Ovary (tissue), 9 donors: Measurements from ENCODE around the gene GPR3. TPM values are rescaled to one million over a fixed set of nuclear protein-coding genes. Genes with fewer than 3 reads are reported as not detected.

ENCODE experiments used
- DNase-seq, 5 donors: peaks; one replicate each; pipeline ENCODE4 v3.0.0-alpha.2; 2019 to 2020
- H3K27ac ChIP-seq, 2 donors: fragments of 200-600 bp; one replicate each; pipeline versions ENCODE4 v1.5.1 to v1.8.0; 2019 to 2022
- H3K27me3 ChIP-seq: fragments of 200-600 bp; one replicate; pipeline ENCODE4 v1.8.0; 2022
- H3K36me3 ChIP-seq: fragments of 200-600 bp; sonication (generic); one replicate; pipeline ENCODE4 v1.5.1; 2019
- H3K4me1 ChIP-seq: one replicate; pipeline ENCODE4 v1.8.1; 2013; ENCODE audit warnings: mild to moderate bottlenecking, moderate library complexity; ENCODE audit not compliant: insufficient read depth
- H3K4me3 ChIP-seq: fragments of 200-600 bp; sonication (generic); one replicate; pipeline ENCODE4 v1.5.1; 2017
- H3K9me3 ChIP-seq, 2 donors: fragments of 200-600 bp in 1 of 2; sonication (generic) in 1 of 2; one replicate each; pipeline versions ENCODE4 v1.5.1 to v1.8.1; 2013 to 2019; ENCODE audit warnings: mild to moderate bottlenecking in 1 of 2, moderate library complexity in 1 of 2
- EP300 ChIP-seq: sonication (generic); formaldehyde crosslinking; IDR thresholded peaks from one replicate; pipeline ENCODE4 v1.6.1; 2017; ENCODE audit warnings: antibody characterized with exemption
- POLR2A ChIP-seq: fragments of 450-650 bp; IDR thresholded peaks from one replicate; pipeline ENCODE4 v1.6.1; 2017; ENCODE audit warnings: antibody characterized with exemption, mild to moderate bottlenecking, moderate library complexity
- WGBS, 3 donors: extraction: QIAGEN DNeasy Blood & Tissue Kit in 1 of 3; methylation state at CpG; one replicate each; pipeline versions ENCODE4 v1.1.5 to v1.1.7; 2013 to 2017; 5-methylcytosine and 5-hydroxymethylcytosine counted together
- intact Hi-C, 4 donors: fragments of 100-400 bp; cut with DNase I; formaldehyde crosslinking; loops; one replicate each; pipeline versions ENCODE4 v1.11.0 to v1.15.1; 2022 to 2023
- polyA plus RNA-seq, 2 donors: library from polyadenylated mRNA; stranded (reverse); fragments of 200-250 nt in 1 of 2; fragments of 350-450 nt in 1 of 2; fragmentation: Illumina TruSeq in 1 of 2; extraction: RNeasy Lipid Tissue Mini Kit (QIAGEN cat#74804) in 1 of 2; gene quantifications; one replicate each; pipeline ENCODE4 v1.2.3, GENCODE V29; 2013 to 2014
- total RNA-seq, 7 donors: library from RNA; depleted of rRNA in 2 of 7; stranded (reverse); fragments of >200 nt in 2 of 7; fragmentation: NEBNext Ultra II Directional in 3 of 7; extraction: Animal tissue kit (Norgen Biotek cat#: 25700) in 3 of 7; gene quantifications; one replicate each; pipeline versions ENCODE4 v1.1.0 to v1.2.4, GENCODE V29; 2016 to 2023
- TF ChIP-seq, protein P1 (sequence below), 3 donors: fragments of 450-650 bp in 2 of 3; fragments of 200-600 bp in 1 of 3; IDR thresholded peaks; one replicate each; pipeline versions ENCODE4 v1.5.1 to v1.8.0; 2016 to 2022; ENCODE audit warnings: antibody characterized with exemption in 3 of 3, mild to moderate bottlenecking in 1 of 3
- donor health status: DM: no; HTN: no; CAD: no; lungs with moderate emphysema.
- donor health status: DM: no; HTN: no; CAD: no.
- donor health status: Bipolar disorder and iron deficiency.
- donor health status: DM: yes; HTN: yes; CAD: no.
- donor health status: DM: no; HTN: no; CAD: no.
- donor health status: DM: yes; HTN: yes; CAD: no.

The GPR3 gene
- total and polyA plus RNA-seq, 9 donors: 0.12 to 0.87 (median 0.30) TPM; not detected in 1

- intact Hi-C loops: loop anchor here in 2 of 4 donors (2.0 to 10.0 kb wide), 2 partner anchors 28 to 46 kb away; partner anchors contain the start of gene TMEM222 (in 1 of the 2)
- no peak overlapping the region for H3K27ac ChIP-seq
- H3K4me1 ChIP-seq: peaks cover 8% of the 10 kb centered on the region
- TF ChIP-seq, protein P1, sequence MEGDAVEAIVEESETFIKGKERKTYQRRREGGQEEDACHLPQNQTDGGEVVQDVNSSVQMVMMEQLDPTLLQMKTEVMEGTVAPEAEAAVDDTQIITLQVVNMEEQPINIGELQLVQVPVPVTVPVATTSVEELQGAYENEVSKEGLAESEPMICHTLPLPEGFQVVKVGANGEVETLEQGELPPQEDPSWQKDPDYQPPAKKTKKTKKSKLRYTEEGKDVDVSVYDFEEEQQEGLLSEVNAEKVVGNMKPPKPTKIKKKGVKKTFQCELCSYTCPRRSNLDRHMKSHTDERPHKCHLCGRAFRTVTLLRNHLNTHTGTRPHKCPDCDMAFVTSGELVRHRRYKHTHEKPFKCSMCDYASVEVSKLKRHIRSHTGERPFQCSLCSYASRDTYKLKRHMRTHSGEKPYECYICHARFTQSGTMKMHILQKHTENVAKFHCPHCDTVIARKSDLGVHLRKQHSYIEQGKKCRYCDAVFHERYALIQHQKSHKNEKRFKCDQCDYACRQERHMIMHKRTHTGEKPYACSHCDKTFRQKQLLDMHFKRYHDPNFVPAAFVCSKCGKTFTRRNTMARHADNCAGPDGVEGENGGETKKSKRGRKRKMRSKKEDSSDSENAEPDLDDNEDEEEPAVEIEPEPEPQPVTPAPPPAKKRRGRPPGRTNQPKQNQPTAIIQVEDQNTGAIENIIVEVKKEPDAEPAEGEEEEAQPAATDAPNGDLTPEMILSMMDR (IDR thresholded peaks at IDR 0.05): no peak
- TF ChIP-seq EP300 (no peak), POLR2A (no peak)
- WGBS, 3 donors: 19 to 31% (median 27%) methylated on average over 57 to 62 of the region's 62 CpGs
- H3K27me3 ChIP-seq: no peaks in the 10 kb centered on the region
- no peaks in the 10 kb centered on the region for H3K9me3 ChIP-seq
- H3K36me3 ChIP-seq: no peaks in the 10 kb centered on the region
- DNase-seq: peak in 3 of 5 donors; percentile 45 to 54 (median 47)
- H3K4me3 ChIP-seq: no peak overlapping the region
Measured at GRCh38 chr1:27350663-27351540, 41.5 kb upstream of the GPR3 start.

DNA sequence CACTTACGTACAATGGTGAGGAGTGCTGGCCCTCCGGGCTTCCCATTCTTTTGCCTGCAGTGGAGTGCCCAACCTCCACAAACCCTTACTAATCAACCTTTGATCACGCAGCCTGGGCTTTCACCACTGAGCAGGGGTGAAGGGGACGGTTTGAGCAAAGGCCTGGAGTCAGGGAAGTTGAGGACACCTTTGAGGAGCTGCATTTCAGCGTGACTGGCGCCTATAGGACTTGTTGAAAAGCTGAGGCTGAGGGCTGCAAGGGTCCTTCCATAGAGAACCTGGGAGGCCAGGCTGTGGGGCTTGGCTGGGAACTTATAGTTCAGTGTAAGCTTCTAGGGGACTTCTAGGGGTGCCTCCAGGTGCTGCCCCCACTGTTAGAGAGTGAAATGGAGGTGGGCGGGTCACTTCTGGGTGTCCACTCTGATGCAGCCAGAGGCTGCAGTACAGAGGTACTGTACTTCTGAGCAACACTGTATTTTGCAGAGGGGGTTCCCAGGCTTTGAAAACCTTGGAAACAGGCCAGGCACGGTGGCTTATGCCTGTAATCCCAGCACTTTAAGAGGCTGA lies 40.8 kb upstream of the GPR3 start:
- no peaks in the 10 kb centered on the region for H3K36me3 ChIP-seq
- intact Hi-C loops: loop anchor here in 2 of 4 donors (2.0 to 10.0 kb wide), 2 partner anchors 29 to 47 kb away; partner anchors contain the start of gene TMEM222 (in 1 of the 2)
- H3K27me3 ChIP-seq: no peaks in the 10 kb centered on the region
- no peaks in the 10 kb centered on the region for H3K9me3 ChIP-seq
- no peak overlapping the region for H3K4me3 ChIP-seq
- H3K27ac ChIP-seq: no peak overlapping the region
- H3K4me1 ChIP-seq: peaks cover 8% of the 10 kb centered on the region
- WGBS, 3 donors: 45 to 52% (median 51%) methylated on average over 8 of the region's 8 CpGs
- no peak for DNase-seq
- no peak for TF ChIP-seq EP300
- no peak for TF ChIP-seq POLR2A
- TF ChIP-seq, protein P1 (IDR thresholded peaks at IDR 0.05): no peak

GRCh38 chr1:27353166-27353565 lies 39.3 kb upstream of the GPR3 start:
- intact Hi-C loops: loop anchor here in 1 of 4 donors (10.0 kb wide), 1 partner anchor 48 kb away; no protein-coding TSS in a partner anchor
- WGBS, 3 donors: 88 to 95% (median 91%) methylated on average over 13 of the region's 13 CpGs

DNA sequence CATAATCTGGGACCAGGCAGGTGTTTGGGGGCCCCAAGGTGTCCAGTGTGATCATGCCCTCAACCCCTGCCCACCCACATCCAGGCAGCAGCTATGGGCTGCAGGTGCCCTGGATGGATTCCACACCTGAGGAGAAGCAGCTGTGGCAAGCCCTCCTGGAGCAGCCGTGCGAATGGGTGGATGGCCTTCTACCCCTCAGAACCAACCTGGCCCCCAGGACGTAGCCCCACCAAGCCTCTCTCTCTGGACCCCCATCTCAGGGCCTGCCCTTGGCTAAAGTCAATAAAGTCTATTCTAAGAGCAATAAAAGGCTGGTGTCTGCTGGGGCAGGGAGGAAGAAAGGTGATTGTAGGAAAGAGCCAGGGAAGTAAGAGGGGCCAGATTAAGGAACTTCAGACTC lies 38.8 kb upstream of the GPR3 start:
- DNase-seq: no peak
- H3K4me3 ChIP-seq: no peak overlapping the region
- no peaks in the 10 kb centered on the region for H3K27me3 ChIP-seq
- no peaks in the 10 kb centered on the region for H3K9me3 ChIP-seq
- WGBS, 3 donors: 86 to 93% (median 88%) methylated on average over 3 of the region's 3 CpGs
- H3K4me1 ChIP-seq: peaks cover 10% of the 10 kb centered on the region
- intact Hi-C loops: loop anchor here in 1 of 4 donors (10.0 kb wide), 1 partner anchor 49 kb away; no protein-coding TSS in a partner anchor
- H3K36me3 ChIP-seq: no peaks in the 10 kb centered on the region
- no peak overlapping the region for H3K27ac ChIP-seq
- no peak for TF ChIP-seq POLR2A

More at GRCh38 chr1:27353166-27353565, 39.3 kb upstream of the GPR3 start:
- Histone ChIP-seq H3K27ac (no peak overlapping the region), H3K27me3 (no peaks in the 10 kb centered on the region), H3K4me3 (no peak overlapping the region), H3K4me1 (peaks cover 10% of the 10 kb centered on the region), H3K9me3 (no peaks in the 10 kb centered on the region), H3K36me3 (no peaks in the 10 kb centered on the region)
- TF ChIP-seq POLR2A: no peak
- TF ChIP-seq, protein P1 (IDR thresholded peaks at IDR 0.05): no peak
- no peak for TF ChIP-seq EP300
- no peak for DNase-seq
